HG02623 (cell line): ENCODE data around the gene PEX5.
"Not testable (repeated sequence)": the region's sequence is repeated elsewhere in the genome, so short reads cannot be mapped to it uniquely, and the experiment has no call there.

Source experiments
- ATAC-seq: cut with Tn5 transposase; IDR thresholded peaks from one replicate; pipeline ENCODE4 v1.9.1; 2021; ENCODE audit warnings: moderate library complexity; ENCODE audit not compliant: unreplicated experiment

The PEX5 gene

GRCh38 chr12:7158781-7159609, 30.5 kb upstream of the PEX5 start:
- ATAC-seq, result no peak

- no peak for ATAC-seq
Observed at GRCh38 chr12:7160183-7160582, 29.3 kb upstream of the PEX5 start.

GRCh38 chr12:7161327-7161726, 28.2 kb upstream of the PEX5 start:
- ATAC-seq, result no peak

DNA sequence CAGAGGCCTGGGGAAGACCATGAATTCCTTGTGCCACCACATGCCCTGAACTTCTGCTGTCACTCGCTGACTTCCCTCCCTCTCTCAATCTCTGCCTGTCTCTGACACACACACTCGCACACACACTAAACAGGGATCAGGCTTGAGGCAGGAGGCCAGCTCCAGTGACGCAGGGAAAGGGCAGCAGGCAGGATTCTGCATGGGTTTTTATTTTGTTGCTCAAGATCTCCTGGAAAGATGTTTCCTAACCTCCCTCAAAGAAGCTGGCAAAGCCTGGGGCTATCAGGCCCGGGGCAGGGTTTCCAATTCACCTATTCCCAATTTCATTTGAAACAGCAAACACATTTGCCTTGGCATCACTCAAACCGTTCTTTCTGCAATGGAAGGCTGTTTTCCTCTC, 27.7 kb upstream of the PEX5 start:
- ATAC-seq, result no peak

GRCh38 chr12:7162691-7163114, 26.8 kb upstream of the PEX5 start:
- ATAC-seq, result no peak

DNA sequence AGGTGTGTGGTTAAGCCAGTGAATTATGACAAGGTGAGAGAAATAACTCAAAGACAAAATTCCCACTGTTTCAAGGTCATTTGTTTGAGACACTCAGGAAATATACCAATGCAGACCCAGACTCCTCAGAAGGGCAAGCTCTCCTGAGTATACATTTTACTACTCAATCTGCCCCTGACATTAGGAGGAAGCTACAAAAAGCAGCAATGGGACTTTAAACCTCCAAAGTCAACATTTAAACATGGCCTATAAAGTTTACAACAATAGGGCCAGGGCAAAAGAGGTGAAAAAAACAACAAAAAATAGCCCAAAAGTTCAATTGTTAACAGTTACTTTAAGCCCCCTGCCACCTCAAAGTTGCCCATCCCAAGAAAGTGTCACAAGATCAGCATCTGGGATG, 19.5 kb upstream of the PEX5 start:
- no peak for ATAC-seq

DNA sequence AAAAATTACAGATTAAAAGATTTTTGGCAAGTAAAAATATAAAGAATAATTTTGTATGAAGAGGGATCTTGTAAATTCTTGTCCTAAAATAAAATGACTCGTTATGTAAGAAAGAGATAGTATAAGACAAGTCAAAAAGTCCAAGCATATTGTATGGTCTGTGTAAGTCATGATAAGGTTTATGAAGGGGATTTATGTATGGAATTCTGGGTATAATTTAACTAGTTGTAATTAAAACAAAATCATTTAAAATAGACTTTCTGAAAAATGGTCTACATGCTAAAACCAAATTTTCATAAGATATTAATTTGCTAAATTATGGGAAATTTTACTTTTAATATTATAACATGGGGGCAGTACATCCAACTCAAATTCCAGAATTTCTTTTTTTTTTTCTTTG, 17.6 kb upstream of the PEX5 start:
- ATAC-seq, result no peak

- ATAC-seq, result no peak
Observed at GRCh38 chr12:7175493-7175892, 14.0 kb upstream of the PEX5 start.

DNA sequence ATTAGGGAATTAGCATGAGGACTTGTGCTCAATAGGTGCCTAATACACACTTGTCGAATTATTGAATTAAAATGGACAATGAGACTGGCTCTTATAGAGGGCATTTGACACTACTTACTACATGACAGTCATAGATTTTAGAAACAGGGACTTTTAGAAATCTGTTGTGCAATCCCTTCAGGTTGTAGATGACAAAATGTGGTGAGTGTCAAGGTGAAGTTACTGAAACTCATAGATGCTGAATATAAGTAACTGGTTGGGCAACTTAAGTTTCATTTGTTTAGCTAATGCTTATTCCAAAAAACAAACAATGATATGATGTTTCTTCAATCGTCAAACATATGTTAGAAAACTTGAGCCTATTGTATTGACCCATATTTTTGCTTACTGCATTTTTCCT, 12.9 kb upstream of the PEX5 start:
- no peak for ATAC-seq

DNA sequence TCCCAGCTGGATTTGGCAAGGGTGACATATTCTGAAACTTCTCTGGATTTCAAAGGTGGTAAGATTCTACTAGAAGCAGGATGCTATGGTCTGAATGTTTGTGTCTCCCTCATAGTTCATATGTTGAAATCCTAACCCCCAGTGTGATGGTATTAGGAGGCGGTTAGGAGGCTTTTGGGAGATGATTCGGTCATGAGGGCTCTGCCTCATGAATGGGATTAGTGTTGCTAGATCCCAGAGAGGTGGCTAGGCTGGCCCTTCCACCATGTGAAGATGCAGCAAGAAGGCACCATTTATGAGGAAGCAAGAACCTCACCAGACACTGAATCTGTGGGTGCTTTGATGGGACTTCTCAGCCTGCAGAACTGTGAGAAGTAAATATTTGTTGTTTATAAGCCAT, 11.0 kb upstream of the PEX5 start:
- ATAC-seq, result no peak

DNA sequence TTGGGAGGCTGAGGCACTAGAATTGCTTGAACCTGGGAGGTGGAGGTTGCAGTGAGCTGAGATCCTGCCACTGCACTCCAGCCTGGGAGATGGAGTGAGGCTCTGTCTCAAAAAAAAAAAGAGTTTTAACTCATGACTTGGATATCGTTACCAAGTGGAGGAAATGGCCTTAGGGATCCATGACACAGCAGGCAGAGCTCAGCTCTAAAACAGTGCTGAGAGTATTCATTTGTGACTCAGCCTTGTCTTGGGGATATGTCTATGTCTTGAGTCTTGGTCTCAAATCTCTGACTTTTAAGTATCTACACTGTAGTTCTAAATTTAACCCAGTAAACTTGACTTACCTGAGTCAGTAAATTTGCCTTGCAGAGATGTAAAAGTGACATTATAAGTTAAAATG, 8.8 kb upstream of the PEX5 start:
- ATAC-seq, result no peak

GRCh38 chr12:7186058-7186457, 3.4 kb upstream of the PEX5 start:
- ATAC-seq, result not testable (repeated sequence)

GRCh38 chr12:7188562-7189397, 706 bp upstream of the PEX5 start:
- peak; percentile 21 for ATAC-seq

DNA sequence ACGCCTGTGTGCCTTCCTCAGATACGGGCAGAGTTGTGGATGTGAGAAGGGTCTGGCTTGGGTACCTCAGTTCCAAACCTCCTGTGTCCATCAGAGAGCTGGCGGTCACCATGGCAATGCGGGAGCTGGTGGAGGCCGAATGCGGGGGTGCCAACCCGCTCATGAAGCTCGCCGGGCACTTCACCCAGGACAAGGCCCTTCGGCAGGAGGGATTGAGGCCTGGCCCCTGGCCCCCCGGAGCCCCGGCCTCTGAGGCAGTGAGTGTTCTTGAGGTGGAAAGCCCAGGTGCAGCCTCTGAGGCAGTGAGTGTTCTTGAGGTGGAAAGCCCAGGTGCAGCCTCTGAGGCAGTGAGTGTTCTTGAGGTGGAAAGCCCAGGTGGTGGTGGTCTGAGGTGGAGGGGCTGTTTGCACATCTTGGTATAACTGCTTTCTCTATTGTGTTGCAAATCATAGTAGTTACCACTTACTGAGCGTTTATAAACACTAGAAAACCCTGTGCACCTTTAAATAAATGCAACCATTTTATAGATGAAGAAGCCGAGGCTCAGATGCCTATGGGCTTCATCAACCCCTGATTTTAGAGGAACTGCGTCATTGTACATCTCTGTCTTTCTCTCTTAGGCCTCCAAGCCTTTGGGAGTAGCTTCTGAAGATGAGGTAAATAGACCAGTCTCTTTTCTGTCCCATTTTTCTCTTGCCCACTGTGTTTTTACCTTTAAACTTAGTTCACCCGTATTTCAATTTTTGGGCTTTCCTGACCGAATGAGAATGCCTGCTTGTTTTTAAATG, 976 bp downstream of the PEX5 start:
- ATAC-seq, result no peak

GRCh38 chr12:7193674-7194073, 4.2 kb downstream of the PEX5 start:
- no peak for ATAC-seq

- no peak for ATAC-seq
Observed at GRCh38 chr12:7197841-7198240, 8.4 kb downstream of the PEX5 start.

- ATAC-seq, result no peak
Observed at GRCh38 chr12:7203109-7203508, 13.6 kb downstream of the PEX5 start.

GRCh38 chr12:7205091-7205490, 15.6 kb downstream of the PEX5 start:
- ATAC-seq, result no peak

GRCh38 chr12:7206691-7207090, 17.2 kb downstream of the PEX5 start:
- ATAC-seq, result no peak

DNA sequence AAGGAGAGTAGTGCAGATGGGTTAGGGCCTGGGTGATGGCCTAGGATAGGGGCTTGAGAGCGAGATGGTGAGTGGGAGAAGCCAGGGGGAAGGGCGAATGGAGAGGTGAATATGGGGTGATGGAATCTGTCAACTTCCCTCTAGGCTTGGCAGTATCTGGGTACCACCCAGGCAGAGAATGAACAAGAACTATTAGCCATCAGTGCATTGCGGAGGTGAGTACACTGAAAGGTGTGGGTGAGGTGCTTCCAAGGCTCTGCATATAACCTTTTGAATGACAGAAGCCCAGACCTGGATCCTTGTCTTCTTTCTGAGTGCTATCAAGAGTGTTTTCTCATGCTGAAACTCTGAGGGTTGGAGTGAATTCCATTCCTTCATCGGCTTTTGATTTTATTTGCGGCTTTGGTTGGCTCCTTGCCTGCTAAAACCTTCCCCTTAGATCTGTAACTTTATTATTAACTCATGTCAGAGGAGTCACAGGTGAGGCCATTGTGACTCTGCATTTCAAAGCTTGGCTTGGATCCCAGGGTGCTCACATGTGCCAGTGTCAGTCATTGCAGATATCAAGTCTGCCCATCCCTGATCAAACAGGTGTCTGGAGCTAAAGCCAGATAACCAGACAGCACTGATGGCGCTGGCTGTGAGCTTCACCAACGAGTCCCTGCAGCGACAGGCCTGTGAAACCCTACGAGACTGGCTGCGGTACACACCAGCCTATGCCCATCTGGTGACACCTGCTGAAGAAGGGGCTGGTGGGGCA, 18.6 kb downstream of the PEX5 start:
- ATAC-seq, result no peak

- ATAC-seq, result no peak
Observed at GRCh38 chr12:7209958-7210357, 20.5 kb downstream of the PEX5 start.
